Kidney epithelial cell (primary cell): ENCODE results near the gene CEP76. TPM values are rescaled to one million over a fixed set of nuclear protein-coding genes. Genes with fewer than 3 reads are reported as not detected.

Experiments used
- DNase-seq: peaks from one replicate; pipeline ENCODE4 v3.0.0-alpha.2; 2010; ENCODE audit warnings: low read depth
- H3K27me3 ChIP-seq: 2 replicates; pipeline ENCODE4 v1.6.0; 2011; ENCODE audit warnings: low read length; ENCODE audit not compliant: control insufficient read depth, insufficient read depth
- H3K36me3 ChIP-seq: 2 replicates; pipeline ENCODE4 v1.5.1; 2011; ENCODE audit warnings: low read length; ENCODE audit not compliant: control insufficient read depth, insufficient read depth
- H3K4me3 ChIP-seq: 2 replicates; pipeline ENCODE4 v1.5.1; 2011; ENCODE audit warnings: low read depth, mild to moderate bottlenecking, control low read depth, low read length
- CTCF ChIP-seq: IDR thresholded peaks from 2 replicates; pipeline ENCODE4 v1.5.1; 2011; ENCODE audit warnings: mild to moderate bottlenecking, moderate library complexity, low read length, control low read depth, inconsistent platforms; ENCODE audit not compliant: insufficient read depth, poor library complexity, severe bottlenecking
- total RNA-seq: library from RNA; depleted of rRNA; stranded (reverse); fragments of >200 nt; gene quantifications from 2 replicates; pipeline ENCODE4 v1.2.3, GENCODE V29; 2015

CEP76 gene
- total RNA-seq, 1 donor from 2014 or later: 7.6 TPM

GRCh38 chr18:12640881-12641200 is 61.7 kb downstream of the CEP76 start:
- Histone ChIP-seq H3K27me3 (no peaks in the 10 kb centered on the region), H3K4me3 (no peak overlapping the region), H3K36me3 (no peaks in the 10 kb centered on the region)
- no peak for DNase-seq
- no peak for TF ChIP-seq CTCF

- no peak for DNase-seq
- no peak overlapping the region for H3K4me3 ChIP-seq
Measured at GRCh38 chr18:12639990-12640880, 62.3 kb downstream of the CEP76 start.

GRCh38 chr18:12638644-12639124 is 63.8 kb downstream of the CEP76 start:
- no peaks in the 10 kb centered on the region for H3K36me3 ChIP-seq
- no peaks in the 10 kb centered on the region for H3K27me3 ChIP-seq
- TF ChIP-seq CTCF: no peak
- H3K4me3 ChIP-seq: no peak overlapping the region
- no peak for DNase-seq

More at GRCh38 chr18:12639990-12640880, 62.3 kb downstream of the CEP76 start:
- no peaks in the 10 kb centered on the region for H3K36me3 ChIP-seq
- no peaks in the 10 kb centered on the region for H3K27me3 ChIP-seq
- TF ChIP-seq CTCF: peak; percentile 3

- Histone ChIP-seq H3K36me3 (no peaks in the 10 kb centered on the region), H3K4me3 (no peak overlapping the region), H3K27me3 (no peaks in the 10 kb centered on the region)
- no peak for DNase-seq
- TF ChIP-seq CTCF: no peak
Measured at GRCh38 chr18:12637901-12638643, 64.5 kb downstream of the CEP76 start.

- no peak for TF ChIP-seq CTCF
- Histone ChIP-seq H3K36me3 (no peaks in the 10 kb centered on the region), H3K4me3 (no peak overlapping the region), H3K27me3 (no peaks in the 10 kb centered on the region)
- no peak for DNase-seq
Measured at GRCh38 chr18:12637393-12637792, 65.1 kb downstream of the CEP76 start.
